GM12891 (cell line): ENCODE data around the gene DNAH3.
"Not testable (repeated sequence)": the region's sequence is repeated elsewhere in the genome, so short reads cannot be mapped to it uniquely, and the experiment has no call there.

ENCODE experiments used
- DNase-seq: peaks from one replicate; pipeline ENCODE4 v3.0.0; 2011; ENCODE audit warnings: low spot score; ENCODE audit not compliant: insufficient read length
- FAIRE-seq: peaks from 2 replicates; lab custom pipeline; 2011; peaks lifted over from hg19 to GRCh38; lab: Jason Lieb, UNC
- PAX5 ChIP-seq: IDR thresholded peaks from 2 replicates; pipeline ENCODE4 v1.6.1; 2011; ENCODE audit warnings: low read length, moderate library complexity, mild to moderate bottlenecking; ENCODE audit not compliant: insufficient read depth, severe bottlenecking
- POLR2A ChIP-seq: IDR thresholded peaks from 2 replicates; pipeline ENCODE4 v1.6.1; 2011; ENCODE audit warnings: low read depth, low read length, control low read depth
- POLR2AphosphoS5 ChIP-seq: IDR thresholded peaks from 2 replicates; pipeline ENCODE4 v1.6.1; 2011; ENCODE audit warnings: low read depth, low read length, control low read depth
- POU2F2 ChIP-seq: IDR thresholded peaks from 2 replicates; pipeline ENCODE4 v1.6.1; 2011; ENCODE audit warnings: low read depth, mild to moderate bottlenecking, control low read depth, low read length, moderate library complexity
- SPI1 ChIP-seq: IDR thresholded peaks from 2 replicates; pipeline ENCODE4 v1.6.1; 2011; ENCODE audit warnings: low read depth, low read length, control low read depth
- TAF1 ChIP-seq: IDR thresholded peaks from 2 replicates; pipeline ENCODE4 v1.6.1; 2011; ENCODE audit warnings: low read depth, low read length, control low read depth

Gene DNAH3

DNA sequence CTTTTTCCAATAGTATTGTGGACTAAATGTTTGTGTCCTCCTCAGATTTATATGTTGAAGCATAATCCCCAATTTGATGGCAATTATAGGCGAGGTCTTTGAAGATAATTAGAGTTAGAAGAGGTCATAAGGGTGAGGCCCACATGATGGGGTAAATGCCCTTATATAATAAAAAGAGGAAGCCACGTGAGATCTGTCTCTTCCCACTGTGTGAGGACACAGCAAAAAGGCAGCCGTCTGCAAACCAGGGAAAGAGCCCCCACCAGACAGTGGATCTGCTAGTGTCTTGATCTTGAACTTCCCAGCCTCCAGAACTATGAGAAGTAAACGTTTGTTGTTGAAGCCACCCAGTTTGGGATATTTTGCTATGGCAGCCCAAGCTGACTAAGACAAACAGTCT is 174.1 kb downstream of the DNAH3 start:
- DNase-seq = no peak
- no peak for FAIRE-seq
- TF ChIP-seq TAF1 = no peak
- TF ChIP-seq POLR2A = no peak
- no peak for TF ChIP-seq POLR2AphosphoS5
- TF ChIP-seq SPI1 = no peak

DNA sequence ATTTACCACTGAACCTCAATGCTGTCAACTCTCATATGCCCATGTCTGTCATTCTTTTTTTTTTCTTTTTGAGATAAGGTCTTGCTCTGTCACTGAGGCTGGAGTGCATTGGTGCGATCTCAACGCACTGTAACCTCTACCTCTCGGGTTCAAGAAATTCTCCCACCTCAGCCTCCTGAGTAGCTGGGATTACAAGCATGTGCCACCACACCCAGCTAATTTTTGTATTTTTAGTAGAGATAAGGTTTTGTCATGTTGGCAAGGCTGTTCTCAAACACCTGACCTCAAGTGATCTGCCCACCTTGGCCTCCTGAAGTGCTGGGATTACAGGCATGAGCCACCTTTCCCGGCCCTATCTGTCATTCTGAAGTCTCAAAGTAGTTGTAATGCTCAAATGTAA is 177.4 kb downstream of the DNAH3 start:
- DNase-seq, FAIRE-seq: not testable (repeated sequence)

DNA sequence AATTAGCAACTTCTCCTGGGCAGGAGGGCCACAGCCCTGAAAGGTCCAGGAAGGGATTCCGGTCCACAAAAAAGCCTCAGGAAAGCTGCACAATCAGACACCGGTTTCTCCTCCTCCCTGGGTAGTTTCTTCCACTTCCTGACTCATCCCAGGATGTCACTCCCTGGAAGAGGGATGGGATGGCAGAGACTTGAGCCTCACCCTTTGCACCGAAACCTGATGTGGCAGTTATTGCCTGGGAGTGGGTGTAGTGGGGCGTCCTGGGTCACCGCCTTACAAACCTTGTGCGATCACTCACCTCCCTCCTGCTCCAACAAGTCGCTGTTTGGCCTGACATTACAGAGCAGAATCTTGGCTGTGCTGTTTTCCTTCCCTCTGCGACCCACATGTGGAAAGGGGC is 179.2 kb downstream of the DNAH3 start:
- TF ChIP-seq SPI1 = no peak
- TF ChIP-seq TAF1 = no peak
- no peak for TF ChIP-seq POLR2A
- TF ChIP-seq POLR2AphosphoS5 = no peak
- no peak for TF ChIP-seq POU2F2
- no peak for TF ChIP-seq PAX5
- DNase-seq = no peak
- no peak for FAIRE-seq

DNA sequence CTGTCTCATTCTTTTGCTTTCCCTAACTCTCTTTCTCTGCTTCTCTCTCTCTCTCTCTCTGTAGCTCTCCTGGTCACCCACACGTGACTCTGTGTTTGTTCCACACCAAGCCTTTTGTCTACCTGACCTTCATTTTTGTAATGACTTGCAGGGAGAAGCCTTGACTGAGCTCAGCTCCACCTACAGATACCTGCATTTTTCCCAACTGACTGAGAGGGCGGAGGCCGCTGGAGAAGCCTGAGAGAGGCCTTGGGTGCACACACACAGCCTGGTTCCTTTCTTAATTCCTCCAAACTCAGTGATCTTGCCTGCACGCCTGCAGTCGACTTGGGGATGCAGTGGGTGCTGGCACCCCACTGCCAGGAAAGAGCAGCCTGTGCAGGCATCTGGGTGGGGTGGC is 181.3 kb downstream of the DNAH3 start:
- DNase-seq = no peak
- TF ChIP-seq TAF1 (no peak), SPI1 (no peak), POLR2AphosphoS5 (no peak), POU2F2 (no peak), POLR2A (no peak), PAX5 (no peak)
- no peak for FAIRE-seq

DNA sequence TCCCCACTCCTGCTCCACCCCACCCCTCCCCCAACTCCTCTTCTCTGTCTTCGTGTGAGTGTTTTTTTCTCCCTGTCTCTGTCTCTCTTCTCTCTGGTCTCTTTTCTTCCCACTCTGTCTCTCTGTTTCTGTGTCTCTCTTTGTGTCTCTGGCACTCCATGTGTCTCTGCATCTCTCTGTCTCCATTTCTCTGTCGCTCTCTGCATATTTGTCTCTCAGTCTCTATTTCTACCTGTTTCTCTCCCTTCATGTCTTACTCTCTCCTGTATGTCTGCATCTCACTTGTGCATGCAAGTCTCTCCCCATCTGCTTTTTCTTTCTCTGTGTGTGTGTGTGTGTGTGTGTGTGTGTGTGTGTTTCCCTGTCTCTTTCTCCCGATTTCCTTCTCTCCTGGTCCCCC is 181.9 kb downstream of the DNAH3 start:
- no peak for FAIRE-seq
- no peak for DNase-seq
- TF ChIP-seq SPI1 (no peak), POU2F2 (no peak), POLR2A (no peak), POLR2AphosphoS5 (no peak), PAX5 (no peak), TAF1 (no peak)

DNA sequence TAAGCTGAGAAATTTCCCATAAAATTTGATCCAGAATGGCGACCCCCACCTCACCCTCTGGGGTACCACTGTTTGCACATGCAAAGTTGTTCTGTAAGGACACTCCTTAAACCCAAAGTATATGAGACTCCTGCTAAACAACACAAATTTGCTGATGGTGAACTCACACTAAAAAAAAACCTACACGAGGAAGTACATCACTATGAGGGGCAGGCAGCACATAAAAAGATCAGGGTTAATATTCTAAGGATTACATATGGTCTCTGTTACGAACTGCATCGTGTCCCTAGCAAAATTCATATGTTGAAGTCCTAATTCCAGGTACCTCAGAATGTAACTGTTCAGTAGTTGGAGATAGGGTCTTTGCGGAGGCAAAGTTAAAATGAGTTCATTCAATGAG is 189.7 kb downstream of the DNAH3 start:
- DNase-seq (no peak), FAIRE-seq (no peak)
- no peak for TF ChIP-seq PAX5

DNA sequence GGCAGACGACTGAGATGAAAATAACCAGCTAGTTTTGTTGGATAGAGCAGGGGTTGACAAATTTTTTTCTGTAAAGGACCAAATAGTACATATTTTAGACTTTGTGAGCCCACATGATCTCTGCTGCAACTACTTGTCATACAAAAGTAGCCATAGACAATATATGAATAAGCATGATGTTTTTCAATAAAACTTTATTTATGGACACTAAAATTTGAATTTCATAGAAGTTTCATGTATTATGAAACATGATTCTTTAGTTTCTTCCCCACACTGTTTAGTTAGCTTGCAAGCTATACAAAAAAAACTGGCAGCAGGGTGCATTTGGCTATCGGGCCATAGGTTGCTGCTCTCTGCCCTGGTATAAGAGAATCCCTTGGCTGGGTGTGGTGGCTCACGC is 193.5 kb downstream of the DNAH3 start:
- no peak for DNase-seq
- no peak for FAIRE-seq
- TF ChIP-seq PAX5 (no peak), POLR2A (no peak), TAF1 (no peak), SPI1 (no peak), POLR2AphosphoS5 (no peak), POU2F2 (no peak)

DNA sequence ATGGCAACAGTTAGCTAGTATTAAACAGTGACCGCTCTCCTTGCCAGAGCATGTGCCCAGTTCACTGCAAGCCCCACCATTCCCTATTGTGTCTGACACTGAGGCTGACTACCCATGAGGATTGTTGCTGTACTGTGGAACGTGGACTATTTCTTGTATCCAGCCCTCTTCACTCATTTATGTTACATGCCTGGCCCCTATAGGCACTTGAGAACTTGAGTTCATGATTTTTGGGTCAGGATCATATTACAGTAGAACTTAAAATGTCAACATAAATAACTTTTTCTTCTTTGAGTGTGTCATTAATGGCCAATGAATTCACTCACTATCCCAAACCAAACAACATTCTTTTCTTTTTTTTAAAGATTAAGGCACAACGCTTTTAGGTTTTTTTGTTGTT is 194.3 kb downstream of the DNAH3 start:
- FAIRE-seq (no peak), DNase-seq (no peak)
- no peak for TF ChIP-seq TAF1
- TF ChIP-seq POLR2A = no peak
- no peak for TF ChIP-seq SPI1
- no peak for TF ChIP-seq POU2F2
- no peak for TF ChIP-seq PAX5
- no peak for TF ChIP-seq POLR2AphosphoS5

DNA sequence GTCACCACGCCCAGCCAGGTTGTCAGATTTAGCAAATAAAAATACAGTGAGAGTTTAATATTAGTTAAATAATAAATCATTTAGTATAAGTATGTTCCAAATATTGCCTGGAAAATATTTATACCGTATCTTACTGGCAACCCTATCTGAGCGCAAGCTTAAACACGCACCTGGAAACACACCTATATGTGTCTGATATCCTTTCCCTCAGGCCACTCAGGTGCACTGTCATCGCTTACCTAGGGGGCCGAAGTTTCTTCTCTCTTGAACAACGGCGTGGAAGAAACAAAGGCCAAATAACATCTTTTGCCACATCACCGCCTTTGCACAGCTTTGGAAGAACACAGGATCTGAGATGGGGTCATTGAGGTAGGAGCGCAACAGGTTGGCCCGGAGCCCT is 196.1 kb downstream of the DNAH3 start:
- no peak for FAIRE-seq
- no peak for TF ChIP-seq PAX5
- TF ChIP-seq POU2F2 = no peak
- TF ChIP-seq POLR2A = no peak
- no peak for TF ChIP-seq SPI1
- no peak for TF ChIP-seq TAF1
- no peak for TF ChIP-seq POLR2AphosphoS5
- DNase-seq = no peak

DNA sequence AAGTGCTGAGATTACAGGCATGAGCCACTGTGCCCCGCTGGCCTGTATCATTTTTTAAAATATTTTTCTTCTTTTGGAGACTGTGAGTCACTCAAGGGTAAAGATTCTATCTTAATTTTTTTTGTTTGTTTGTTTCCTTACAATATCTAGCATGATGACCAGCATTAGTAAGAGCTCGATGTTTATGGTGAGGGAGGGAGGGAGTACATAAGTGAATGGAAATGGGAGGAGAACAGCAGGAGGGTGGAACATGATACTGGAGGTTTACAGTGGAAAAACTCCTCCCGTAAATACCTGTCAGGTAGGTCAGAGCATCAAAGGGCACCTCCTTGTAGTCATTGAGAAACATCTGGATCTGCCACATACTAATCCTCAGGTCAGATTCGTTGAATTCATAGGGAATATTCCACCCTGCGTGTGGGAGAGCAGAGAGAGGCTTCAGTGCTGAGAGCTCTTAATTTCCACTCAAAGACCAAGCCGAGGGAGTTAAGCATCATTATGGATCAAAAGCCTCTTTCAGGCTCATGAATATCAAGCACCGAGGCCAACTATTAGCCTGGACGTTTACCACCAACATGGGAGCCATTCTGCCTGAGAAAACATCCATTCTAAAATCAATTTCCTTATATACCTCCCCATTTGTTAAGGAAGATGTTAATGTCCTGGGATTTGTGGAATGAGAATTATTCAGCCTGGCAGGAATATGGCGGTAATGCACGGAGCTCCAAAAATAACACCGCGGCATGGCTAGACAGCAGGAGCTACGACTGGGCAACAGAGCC is 198.3 kb downstream of the DNAH3 start:
- FAIRE-seq = no peak
- TF ChIP-seq PAX5 = no peak
- no peak for TF ChIP-seq POLR2A
- TF ChIP-seq TAF1 = no peak
- no peak for TF ChIP-seq SPI1
- TF ChIP-seq POLR2AphosphoS5 = no peak
- TF ChIP-seq POU2F2 = no peak
- no peak for DNase-seq
